Lung (tissue), 12 donors: ENCODE data around the gene SH3BP2. TPM values are rescaled to one million over a fixed set of nuclear protein-coding genes. Genes with fewer than 3 reads are reported as not detected.

Experiments
- ATAC-seq: fragments of 200-7000 bp; cut with Tn5 transposase; one replicate; pipeline ENCODE4 v1.9.1; 2020; ENCODE audit warnings: moderate number of reproducible peaks; ENCODE audit not compliant: insufficient read depth, low FRiP score
- DNase-seq, 3 donors: peaks; one replicate each; pipeline ENCODE4 v3.0.0-alpha.2; 2013 to 2017
- H3K27ac ChIP-seq, 2 donors: one replicate each; pipeline ENCODE4 v1.5.1; 2013; ENCODE audit warnings: mild to moderate bottlenecking in 2 of 2, moderate library complexity in 2 of 2, control low read depth in 1 of 2, inconsistent platforms in 1 of 2, low read depth in 1 of 2, low read length in 1 of 2
- H3K27me3 ChIP-seq, 3 donors: one replicate each; pipeline ENCODE4 v1.5.1; 2013; ENCODE audit warnings: low read length in 2 of 3; ENCODE audit not compliant: control insufficient read depth in 3 of 3, insufficient read depth in 3 of 3
- H3K36me3 ChIP-seq, 4 donors: one replicate each; pipeline ENCODE4 v1.5.1; 2013; ENCODE audit warnings: low read length in 4 of 4, mild to moderate bottlenecking in 1 of 4, moderate library complexity in 1 of 4; ENCODE audit not compliant: control insufficient read depth in 4 of 4, insufficient read depth in 4 of 4
- H3K4me1 ChIP-seq, 5 donors: one replicate each; pipeline ENCODE4 v1.5.1; 2013; ENCODE audit warnings: low read length in 5 of 5, mild to moderate bottlenecking in 2 of 5, moderate library complexity in 1 of 5; ENCODE audit not compliant: control insufficient read depth in 5 of 5, insufficient read depth in 5 of 5
- H3K4me3 ChIP-seq: one replicate; pipeline ENCODE4 v1.5.1; 2013; ENCODE audit warnings: mild to moderate bottlenecking, control low read depth, moderate library complexity
- H3K9ac ChIP-seq, 2 donors: one replicate each; pipeline ENCODE4 v1.5.1; 2013; ENCODE audit warnings: low read length in 2 of 2, control low read depth in 1 of 2; ENCODE audit not compliant: insufficient read depth in 1 of 2
- H3K9me3 ChIP-seq, 4 donors: one replicate each; pipeline ENCODE4 v1.5.1; 2013; ENCODE audit warnings: low read length in 3 of 4, mild to moderate bottlenecking in 1 of 4, moderate library complexity in 1 of 4; ENCODE audit not compliant: control insufficient read depth in 4 of 4, insufficient read depth in 3 of 4
- WGBS, 2 donors: extraction: QIAGEN DNeasy Blood & Tissue Kit; methylation state at CpG; one replicate each; pipeline ENCODE4 v1.1.7; 2013; 5-methylcytosine and 5-hydroxymethylcytosine counted together
- polyA plus RNA-seq, 2 donors: library from polyadenylated mRNA; stranded (reverse); fragments of 200-250 nt; gene quantifications; one replicate each; pipeline ENCODE4 v1.2.1, GENCODE V29; 2013
- total RNA-seq, 2 donors: library from RNA; depleted of rRNA in 1 of 2; stranded (reverse); fragments of >200 nt in 1 of 2; gene quantifications; one replicate each; pipeline ENCODE4 v1.2.1, GENCODE V29; 2014 to 2021
- TF ChIP-seq, protein P1 (sequence below): IDR thresholded peaks from 2 replicates; pipeline ENCODE4 v1.5.1; 2012; ENCODE audit warnings: mild to moderate bottlenecking; ENCODE audit errors: control extremely low read depth, extremely low read depth
- donor health status: control.
- donor health status: control.
- donor health status: Bipolar disorder and iron deficiency.
- donor health status: healthy.
- donor health status: DM: yes; HTN: yes; CAD: no.

The SH3BP2 gene
- total and polyA plus RNA-seq, 4 donors: 49.9 to 117 (median 79.8) TPM

DNA sequence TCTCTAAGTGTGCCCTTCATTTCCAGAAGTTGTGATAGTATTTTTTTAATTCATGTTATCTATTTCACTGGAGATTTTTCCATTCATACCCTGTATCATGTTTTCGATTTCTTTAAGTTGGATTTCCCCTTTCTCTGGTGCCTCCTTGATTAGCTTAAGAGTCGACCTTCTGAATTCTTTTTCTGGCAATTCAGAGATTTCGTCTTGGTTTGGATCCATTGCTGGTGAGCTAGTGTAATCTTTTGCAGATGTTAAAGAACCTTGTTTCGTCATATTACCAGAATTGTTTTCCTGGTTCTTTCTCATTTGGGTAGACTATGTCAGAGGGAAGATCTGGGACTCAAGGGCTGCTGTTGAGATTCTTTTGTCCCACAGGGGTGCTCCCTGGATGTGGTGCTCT, 9.1 kb upstream of the SH3BP2 start:
- TF ChIP-seq, protein P1, sequence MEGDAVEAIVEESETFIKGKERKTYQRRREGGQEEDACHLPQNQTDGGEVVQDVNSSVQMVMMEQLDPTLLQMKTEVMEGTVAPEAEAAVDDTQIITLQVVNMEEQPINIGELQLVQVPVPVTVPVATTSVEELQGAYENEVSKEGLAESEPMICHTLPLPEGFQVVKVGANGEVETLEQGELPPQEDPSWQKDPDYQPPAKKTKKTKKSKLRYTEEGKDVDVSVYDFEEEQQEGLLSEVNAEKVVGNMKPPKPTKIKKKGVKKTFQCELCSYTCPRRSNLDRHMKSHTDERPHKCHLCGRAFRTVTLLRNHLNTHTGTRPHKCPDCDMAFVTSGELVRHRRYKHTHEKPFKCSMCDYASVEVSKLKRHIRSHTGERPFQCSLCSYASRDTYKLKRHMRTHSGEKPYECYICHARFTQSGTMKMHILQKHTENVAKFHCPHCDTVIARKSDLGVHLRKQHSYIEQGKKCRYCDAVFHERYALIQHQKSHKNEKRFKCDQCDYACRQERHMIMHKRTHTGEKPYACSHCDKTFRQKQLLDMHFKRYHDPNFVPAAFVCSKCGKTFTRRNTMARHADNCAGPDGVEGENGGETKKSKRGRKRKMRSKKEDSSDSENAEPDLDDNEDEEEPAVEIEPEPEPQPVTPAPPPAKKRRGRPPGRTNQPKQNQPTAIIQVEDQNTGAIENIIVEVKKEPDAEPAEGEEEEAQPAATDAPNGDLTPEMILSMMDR: no peak
- Histone ChIP-seq H3K27ac (no peak overlapping the region), H3K4me1 (peaks cover 0 to 10% (median 0%) of the 10 kb centered on the region in 5 donors), H3K9ac (no peak overlapping the region), H3K4me3 (no peak overlapping the region), H3K36me3 (no peaks in the 10 kb centered on the region), H3K27me3 (no peaks in the 10 kb centered on the region), H3K9me3 (no peaks in the 10 kb centered on the region)
- no peak for ATAC-seq
- no peak for DNase-seq
- WGBS, 2 donors: 90 to 98% methylated on average over 4 of the region's 4 CpGs

DNA sequence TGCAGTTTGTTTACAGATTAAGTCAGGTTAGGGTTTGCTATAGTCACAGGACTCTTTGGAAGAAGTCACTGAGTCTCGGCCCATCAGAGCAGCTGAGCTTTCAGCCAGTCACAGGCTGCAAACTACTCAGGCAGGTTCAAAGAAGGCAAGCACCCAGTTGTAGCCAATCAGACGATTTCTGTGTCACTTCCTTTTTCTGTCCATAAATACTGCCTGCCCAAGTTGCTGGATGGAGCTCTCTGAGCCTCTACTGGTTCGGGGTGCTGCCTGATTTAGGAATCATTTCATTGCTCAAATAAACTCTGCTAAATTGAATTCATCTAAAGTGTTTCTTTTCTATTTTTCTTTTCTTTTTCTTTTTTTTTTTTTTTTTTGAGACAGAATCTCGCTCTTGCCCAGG, 7.3 kb upstream of the SH3BP2 start:
- no peaks in the 10 kb centered on the region for H3K36me3 ChIP-seq
- no peaks in the 10 kb centered on the region for H3K9me3 ChIP-seq
- H3K27me3 ChIP-seq: no peaks in the 10 kb centered on the region
- peaks cover 0 to 10% (median 0%) of the 10 kb centered on the region in 5 donors for H3K4me1 ChIP-seq
- no peak overlapping the region for H3K4me3 ChIP-seq
- H3K27ac ChIP-seq: no peak overlapping the region
- no peak for ATAC-seq
- TF ChIP-seq, protein P1: no peak
- WGBS, 2 donors: 47 to 56% methylated on average over 4 of the region's 4 CpGs
- no peak for DNase-seq
- no peak overlapping the region for H3K9ac ChIP-seq

DNA sequence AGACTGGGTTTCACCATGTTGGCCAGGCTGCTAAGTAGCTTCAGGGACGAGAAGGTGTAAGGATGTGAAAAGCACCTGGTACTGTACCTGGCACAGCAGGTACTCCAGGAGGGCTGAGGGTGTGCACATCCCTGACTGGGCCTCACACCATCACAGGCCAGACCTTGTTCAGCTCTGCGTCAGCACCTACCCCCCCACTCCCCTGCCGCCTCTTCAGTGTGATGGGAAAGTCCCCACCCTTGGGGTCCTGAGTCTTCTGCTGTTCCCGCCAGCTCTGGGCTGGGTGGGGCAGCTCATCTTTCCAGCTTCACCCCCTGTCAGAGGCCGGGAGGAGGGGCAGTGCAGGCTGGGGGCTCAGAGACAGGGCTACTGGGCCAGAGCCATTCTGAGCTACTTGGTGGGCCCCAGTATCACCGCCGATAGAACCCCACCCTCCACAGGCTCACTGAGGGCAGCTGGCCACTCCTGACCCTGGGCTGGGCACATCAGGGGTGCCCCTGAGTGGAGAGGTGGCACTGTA, 6.7 kb upstream of the SH3BP2 start:
- Histone ChIP-seq H3K9ac (no peak overlapping the region), H3K27me3 (no peaks in the 10 kb centered on the region), H3K4me1 (peaks cover 0 to 10% (median 0%) of the 10 kb centered on the region in 5 donors), H3K27ac (no peak overlapping the region), H3K9me3 (no peaks in the 10 kb centered on the region), H3K4me3 (no peak overlapping the region), H3K36me3 (no peaks in the 10 kb centered on the region)
- DNase-seq (no peak), ATAC-seq (no peak)
- TF ChIP-seq, protein P1: no peak
- WGBS, 2 donors: 92 to 93% methylated on average over 7 of the region's 7 CpGs

DNA sequence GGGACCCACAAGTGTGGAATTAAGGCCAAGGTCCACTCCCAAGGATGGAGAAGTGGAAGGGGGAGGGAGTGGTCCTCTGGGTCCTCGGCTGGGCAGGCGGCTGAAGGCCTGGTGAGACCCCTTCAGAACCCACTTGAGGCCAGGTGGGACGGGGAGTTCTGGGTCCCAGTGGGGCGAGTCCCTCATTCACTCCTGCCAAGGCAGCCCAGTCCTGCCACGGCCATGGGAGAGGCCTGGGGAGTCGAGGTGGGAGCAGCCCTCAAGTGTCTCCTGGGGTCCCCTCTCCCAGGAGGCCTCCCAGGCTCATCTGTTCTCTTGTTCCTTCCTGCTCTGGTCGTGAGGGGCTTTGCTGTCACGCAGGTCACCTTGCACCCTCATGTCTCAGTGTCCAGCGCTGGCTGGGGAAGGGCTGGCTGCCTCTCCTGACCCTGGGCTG, 6.1 kb upstream of the SH3BP2 start:
- peak overlapping the region in 1 of 2 donors; percentile 26 for H3K27ac ChIP-seq
- no peak overlapping the region for H3K9ac ChIP-seq
- no peaks in the 10 kb centered on the region for H3K9me3 ChIP-seq
- peaks cover 0 to 11% (median 0%) of the 10 kb centered on the region in 5 donors for H3K4me1 ChIP-seq
- 62 to 81% methylated on average over 9 of the region's 9 CpGs for WGBS, 2 donors
- DNase-seq (no peak), ATAC-seq (no peak)
- H3K36me3 ChIP-seq: no peaks in the 10 kb centered on the region
- no peak overlapping the region for H3K4me3 ChIP-seq
- no peaks in the 10 kb centered on the region for H3K27me3 ChIP-seq
- TF ChIP-seq, protein P1: no peak
